GM12878 (cell line): ENCODE data around the gene PLEKHN1. TPM values are rescaled to one million over a fixed set of nuclear protein-coding genes. Genes with fewer than 3 reads are reported as not detected.

Source experiments
- BHLHE40 ChIP-seq, 2 experiments: fragments of 450-650 bp in 1 of 2; IDR thresholded peaks; 2 replicates each; pipeline ENCODE4 v1.6.1; 2011 to 2017; ENCODE audit warnings: low read depth in 2 of 2, borderline replicate concordance in 1 of 2, improper control_type of control experiment in 1 of 2, low read length in 1 of 2, mild to moderate bottlenecking in 1 of 2
- CREM ChIP-seq: IDR thresholded peaks from 2 replicates; pipeline ENCODE4 v1.6.1; 2014; ENCODE audit warnings: antibody characterized with exemption, low read depth
- ELK1 ChIP-seq: IDR thresholded peaks from 2 replicates; pipeline ENCODE4 v1.6.1; 2012; ENCODE audit warnings: low read depth, low read length, improper control_type of control experiment
- NFXL1 ChIP-seq: fragments of 450-650 bp; IDR thresholded peaks from 2 replicates; pipeline ENCODE4 v1.6.1; 2017; ENCODE audit warnings: antibody characterized with exemption, mild to moderate bottlenecking, borderline replicate concordance
- SREBF2 ChIP-seq: IDR thresholded peaks from 2 replicates; pipeline ENCODE4 v1.6.1; 2012; ENCODE audit warnings: mild to moderate bottlenecking, low read length
- STAT1 ChIP-seq: fragments of 450-650 bp; conservative IDR thresholded peaks from 2 replicates; pipeline ENCODE4 v1.6.1; 2014; ENCODE audit warnings: antibody characterized with exemption, mild to moderate bottlenecking
- ZNF687 ChIP-seq: fragments of 450-650 bp; IDR thresholded peaks from 2 replicates; pipeline ENCODE4 v1.6.1; 2017; ENCODE audit warnings: mild to moderate bottlenecking, moderate library complexity
- polyA plus RNA-seq, 11 experiments: library from polyadenylated mRNA; depleted of rRNA in 4 of 11; unstranded in 6 of 11; stranded (reverse) in 5 of 11; fragments of >200 nt; fragmentation: Nextera tagmentation in 4 of 11; fragmentation: Illumina TruSeq in 1 of 11; extraction: Ambion mirVana in 4 of 11; extraction: Trizol in 1 of 11; gene quantifications; 1 replicate in 1 of 11; 2 replicates in 10 of 11; pipeline versions ENCODE4 v1.2.1 to v1.2.3, GENCODE V29; 2011 to 2016; ENCODE audit warnings: inconsistent platforms in 2 of 11, missing spikeins in 2 of 11, low read depth in 1 of 11
- total RNA-seq, 4 experiments: library from RNA; depleted of rRNA in 3 of 4; stranded (reverse); fragments of >200 nt in 3 of 4; fragmentation: Illumina TruSeq in 1 of 4; extraction: Trizol in 1 of 4; gene quantifications; 2 replicates each; pipeline versions ENCODE4 v1.2.1 to v1.2.3, GENCODE V29; 2013 to 2021

Gene PLEKHN1
- total and polyA plus RNA-seq, 10 of the 15 experiments (the other 5 are each of a cell fraction or from before 2014, with no cell fraction given) = 0.04 to 0.26 (median 0.18) TPM; not detected in 6

GRCh38 chr1:960363-961131 lies 5.7 kb upstream of the PLEKHN1 start, which contains the start of gene KLHL17 (continued):
- TF ChIP-seq ZNF687 (0 out of 2 replicates have a peak, but pooled peaks have one; percentile 19), SREBF2 (no peak), BHLHE40 (IDR thresholded peaks at IDR 0.05; ENCODE audit: borderline replicate concordance in 1 of 2, low read depth in 2 of 2, low read length in 1 of 2) (peak in 1 of 2 experiments; percentile 72; a peak in 2 of 4 replicates), STAT1 (no peak), NFXL1 (no peak), ELK1 (no peak), CREM (0 out of 2 replicates have a peak, but pooled peaks have one; percentile 36)
